Naive thymus-derived CD8-positive, alpha-beta T cell (primary cell): Measurements from ENCODE around the gene IWS1. TPM values are rescaled to one million over a fixed set of nuclear protein-coding genes. Genes with fewer than 3 reads are reported as not detected.
A peak's percentile ranks its signal among the peaks of the same experiment; 100 is the strongest.
"Not testable (repeated sequence)": the region's sequence is repeated elsewhere in the genome, so short reads cannot be mapped to it uniquely, and the experiment has no call there.

Experiments used
- ATAC-seq, 2 donors: fragments of 150-1000 bp; cut with Tn5 transposase in 1 of 2; sonication (Bioruptor Pico), chemical (Tn5 transposase) in 1 of 2; 1 replicate in 1 of 2; 2 replicates in 1 of 2; pipeline ENCODE4 v1.10.0; 2021; ENCODE audit warnings: mild to moderate bottlenecking in 2 of 2, moderate library complexity in 2 of 2
- POLR2A ChIA-PET: fragments of 350-600 bp; sonication (Branson Sonifier 250); formaldehyde crosslinking; loops from one replicate; lab custom pipeline; 2021; ENCODE audit warnings: antibody characterized with exemption; lab: Charles Lee
- DNase-seq, 10 donors: peaks; one replicate each; pipeline versions ENCODE4 v3.0.0 to v3.0.0-alpha.2; 2020 to 2022
- H3K27ac Mint-ChIP-seq, 10 donors: one replicate each; pipeline ENCODE4 v1.8.0; 2020 to 2022; ENCODE audit warnings: mild to moderate bottlenecking in 10 of 10, mixed read lengths in 10 of 10, moderate library complexity in 4 of 10, inconsistent platforms in 1 of 10
- H3K27me3 Mint-ChIP-seq, 5 donors: one replicate each; pipeline ENCODE4 v1.8.0; 2021 to 2022; ENCODE audit warnings: mixed read lengths in 5 of 5
- H3K36me3 Mint-ChIP-seq, 3 donors: one replicate each; pipeline ENCODE4 v1.8.0; 2020 to 2022; ENCODE audit warnings: mixed read lengths in 3 of 3, mild to moderate bottlenecking in 2 of 3, inconsistent platforms in 1 of 3
- H3K4me1 Mint-ChIP-seq, 4 donors: one replicate each; pipeline ENCODE4 v1.8.0; 2021 to 2022; ENCODE audit warnings: mixed read lengths in 4 of 4
- H3K4me3 Mint-ChIP-seq, 10 donors: one replicate each; pipeline ENCODE4 v1.8.0; 2020 to 2022; ENCODE audit warnings: mild to moderate bottlenecking in 10 of 10, mixed read lengths in 10 of 10, moderate library complexity in 6 of 10, inconsistent platforms in 1 of 10
- H3K9me3 Mint-ChIP-seq, 9 donors: one replicate each; pipeline ENCODE4 v1.8.0; 2020 to 2022; ENCODE audit warnings: mixed read lengths in 9 of 9, mild to moderate bottlenecking in 3 of 9, inconsistent platforms in 1 of 9, moderate library complexity in 1 of 9
- polyA plus RNA-seq, 3 donors: library from polyadenylated mRNA; unstranded; fragments of 300-500 nt; fragmentation: Illumina TruSeq; gene quantifications; one replicate each; pipeline ENCODE4 v1.2.3, GENCODE V29; 2021
- total RNA-seq, 8 experiments: library from RNA in 2 of 8; stranded (reverse) in 2 of 8; gene quantifications; one replicate each; pipeline ENCODE4 v1.2.3 and lab custom pipeline; 2021 to 2026

The IWS1 gene
- total and polyA plus RNA-seq, 5 experiments from 2014 or later = 12.4 to 50.7 (median 30.1) TPM

DNA sequence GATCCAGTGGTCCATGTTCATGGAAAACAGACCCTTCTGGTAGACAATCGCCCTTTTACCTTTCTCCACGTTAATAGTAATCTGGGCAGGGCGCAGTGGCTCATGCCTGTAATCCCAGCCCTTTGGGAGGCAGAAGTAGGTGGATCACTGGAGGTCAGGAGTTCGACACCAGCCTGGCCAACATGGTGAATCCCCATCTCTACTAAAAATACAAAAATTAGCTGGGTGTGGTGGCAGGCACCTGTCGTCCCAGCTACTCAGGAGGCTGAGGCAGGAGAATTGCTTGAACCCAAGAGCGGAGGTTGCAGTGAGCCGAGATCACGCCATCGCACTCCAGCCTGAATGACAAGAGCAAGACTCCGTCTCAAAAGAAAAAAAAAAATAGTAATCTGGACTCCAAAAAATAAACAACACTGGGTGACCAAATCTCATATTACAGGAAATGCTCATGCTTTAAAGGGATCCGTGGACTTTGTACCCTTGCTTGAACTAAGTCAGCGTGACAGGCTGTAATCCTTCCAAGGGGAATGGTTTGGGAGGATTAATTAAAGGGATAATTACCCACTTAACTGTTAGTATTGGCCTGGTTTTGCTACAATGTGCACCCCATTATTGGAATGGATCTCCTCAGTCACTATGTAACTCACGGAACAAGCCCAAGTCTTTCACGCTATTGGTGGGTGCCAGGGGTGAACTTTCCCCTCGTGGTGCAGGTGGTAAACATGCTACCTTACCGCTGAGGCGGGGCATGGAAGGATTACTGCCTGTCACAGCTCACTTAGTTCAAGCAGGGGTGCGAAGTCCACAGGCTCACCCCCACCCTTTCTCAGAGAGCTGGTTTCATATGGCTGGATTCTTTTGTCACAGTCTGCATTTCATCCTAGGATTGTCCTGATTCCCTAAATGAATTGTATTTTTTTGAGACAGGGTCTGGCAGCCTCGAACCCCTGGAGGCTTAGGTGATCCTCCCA is 71.4 kb downstream of the IWS1 start:
- POLR2A ChIA-PET = no interaction called here
- Mint-ChIP-seq H3K9me3 (no peaks in the 10 kb centered on the region), H3K27me3 (no peaks in the 10 kb centered on the region), H3K36me3 (peaks cover 10 to 45% (median 16%) of the 10 kb centered on the region in 3 donors), H3K4me3 (no peak overlapping the region), H3K27ac (no peak overlapping the region), H3K4me1 (peaks cover 0 to 4% (median 2%) of the 10 kb centered on the region in 4 donors)
- ATAC-seq (no peak), DNase-seq (no peak)

DNA sequence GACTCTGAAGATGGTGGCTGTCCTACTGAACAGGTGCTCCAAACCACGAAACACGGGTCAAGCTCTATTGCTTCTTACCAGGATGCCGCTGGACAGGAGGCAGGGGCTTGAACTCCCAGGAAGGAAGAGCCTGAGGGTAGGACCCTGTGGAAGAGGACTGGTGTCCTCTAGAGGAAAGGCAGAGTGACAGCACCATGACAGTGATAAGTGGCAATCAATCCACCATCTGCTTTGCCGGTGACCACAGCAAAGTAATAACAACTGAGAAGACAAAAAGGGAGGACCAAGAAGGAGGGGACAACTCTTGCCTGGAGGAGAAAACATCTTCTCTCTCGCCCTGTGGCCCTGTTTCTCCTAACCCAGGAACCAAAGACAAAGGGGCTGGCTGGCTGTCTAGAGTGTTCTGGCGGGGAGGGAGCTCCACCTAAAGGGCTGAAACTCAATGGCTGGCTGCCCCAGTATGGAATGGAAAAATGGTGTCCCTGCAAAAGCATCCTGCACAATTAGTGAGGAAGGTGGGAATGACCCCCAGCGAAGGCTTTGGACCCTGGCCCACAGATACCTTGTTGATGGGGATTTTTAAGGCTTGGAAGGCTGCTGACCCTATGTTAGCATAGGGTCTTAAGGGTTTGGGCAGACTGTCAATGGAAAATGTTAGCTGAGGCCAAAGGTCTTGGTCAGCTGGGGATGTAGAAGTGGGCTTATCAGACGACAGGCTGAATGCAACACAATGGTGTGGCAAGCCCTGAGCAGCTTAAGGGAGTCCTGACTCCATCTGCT is 72.7 kb downstream of the IWS1 start:
- H3K27ac Mint-ChIP-seq = peak overlapping the region in 1 of 10 donors; percentile 24
- POLR2A ChIA-PET = no interaction called here
- no peak overlapping the region for H3K4me3 Mint-ChIP-seq
- H3K4me1 Mint-ChIP-seq = peaks cover 0 to 4% (median 2%) of the 10 kb centered on the region in 4 donors
- no peaks in the 10 kb centered on the region for H3K27me3 Mint-ChIP-seq
- ATAC-seq (no peak), DNase-seq (no peak)
- no peaks in the 10 kb centered on the region for H3K9me3 Mint-ChIP-seq
- H3K36me3 Mint-ChIP-seq = peaks cover 16 to 48% (median 25%) of the 10 kb centered on the region in 3 donors

DNA sequence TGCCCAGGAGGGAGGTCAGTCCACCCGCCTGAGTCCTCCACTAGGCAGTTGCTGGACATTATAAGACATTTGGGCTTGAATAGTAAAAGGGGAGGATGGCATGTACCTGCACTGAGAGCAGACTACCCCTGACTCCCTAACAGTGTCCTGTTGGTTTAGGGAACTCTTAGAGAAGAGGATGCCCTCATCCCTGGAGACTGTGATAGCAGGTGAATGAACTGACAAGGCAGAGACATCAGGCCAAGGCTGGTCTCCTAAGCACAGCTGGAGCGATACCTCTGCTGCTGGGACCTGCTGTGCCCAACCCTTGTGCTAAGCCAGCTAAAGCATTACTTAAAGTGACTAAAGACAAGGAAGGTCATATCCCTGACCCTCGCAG is 73.3 kb downstream of the IWS1 start:
- Mint-ChIP-seq H3K4me1 (peaks cover 0 to 4% (median 1%) of the 10 kb centered on the region in 4 donors), H3K36me3 (peaks cover 16 to 51% (median 29%) of the 10 kb centered on the region in 3 donors), H3K27ac (no peak overlapping the region), H3K9me3 (peaks cover 0 to 4% (median 0%) of the 10 kb centered on the region in 9 donors), H3K27me3 (no peaks in the 10 kb centered on the region), H3K4me3 (no peak overlapping the region)
- POLR2A ChIA-PET = no interaction called here
- DNase-seq (no peak), ATAC-seq (no peak)

DNA sequence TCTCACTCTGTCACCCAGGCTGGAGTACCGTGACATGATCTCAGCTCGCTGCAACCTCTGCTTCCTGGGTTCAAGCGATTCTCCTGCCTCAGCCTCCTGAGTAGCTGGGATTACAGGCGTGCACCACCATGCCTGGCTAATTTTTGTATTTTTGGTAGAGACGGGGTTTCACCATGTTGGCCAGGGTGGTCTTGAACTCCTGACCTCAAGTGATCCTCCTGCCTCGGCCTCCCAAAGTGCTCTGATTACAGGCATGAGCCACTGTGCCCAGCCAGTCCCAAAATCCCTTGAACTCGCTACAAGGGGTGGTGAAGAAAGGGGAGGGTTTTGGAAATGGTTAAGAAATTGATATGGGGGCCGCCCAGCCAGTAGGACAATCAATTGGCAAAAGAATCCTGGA is 73.9 kb downstream of the IWS1 start:
- H3K4me3 Mint-ChIP-seq, DNase-seq, ATAC-seq, H3K4me1 Mint-ChIP-seq, H3K27ac Mint-ChIP-seq, H3K27me3 Mint-ChIP-seq, POLR2A ChIA-PET: not testable (repeated sequence)
- Mint-ChIP-seq H3K9me3 (peaks cover 0 to 10% (median 2%) of the 10 kb centered on the region in 9 donors), H3K36me3 (peaks cover 16 to 47% (median 29%) of the 10 kb centered on the region in 3 donors)

DNA sequence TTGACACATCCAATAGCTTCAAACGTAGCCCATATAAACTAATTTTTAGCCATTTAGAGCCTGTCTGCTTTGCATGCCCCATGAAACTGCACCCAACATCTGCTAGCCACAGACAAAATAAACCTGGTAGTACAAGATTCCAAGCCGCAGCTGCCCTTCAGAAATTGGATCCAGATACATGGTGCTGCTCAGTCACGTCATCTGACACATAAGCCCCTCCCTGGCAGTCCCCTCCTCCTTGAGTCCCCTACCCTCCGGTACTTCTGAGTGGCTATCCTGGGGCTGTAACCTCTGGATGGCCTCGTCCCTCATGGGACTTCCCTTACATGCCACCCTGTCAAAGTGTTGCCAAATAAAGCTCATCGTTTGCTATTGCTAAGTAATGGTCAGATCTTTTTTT is 74.3 kb downstream of the IWS1 start:
- no peaks in the 10 kb centered on the region for H3K27me3 Mint-ChIP-seq
- ATAC-seq = no peak
- no peak overlapping the region for H3K27ac Mint-ChIP-seq
- H3K4me1 Mint-ChIP-seq = peaks cover 0 to 1% (median 0%) of the 10 kb centered on the region in 4 donors
- H3K4me3 Mint-ChIP-seq = no peak overlapping the region
- DNase-seq = no peak
- POLR2A ChIA-PET = no interaction called here
- peaks cover 21 to 43% (median 29%) of the 10 kb centered on the region in 3 donors for H3K36me3 Mint-ChIP-seq
- peaks cover 0 to 15% (median 2%) of the 10 kb centered on the region in 9 donors for H3K9me3 Mint-ChIP-seq

DNA sequence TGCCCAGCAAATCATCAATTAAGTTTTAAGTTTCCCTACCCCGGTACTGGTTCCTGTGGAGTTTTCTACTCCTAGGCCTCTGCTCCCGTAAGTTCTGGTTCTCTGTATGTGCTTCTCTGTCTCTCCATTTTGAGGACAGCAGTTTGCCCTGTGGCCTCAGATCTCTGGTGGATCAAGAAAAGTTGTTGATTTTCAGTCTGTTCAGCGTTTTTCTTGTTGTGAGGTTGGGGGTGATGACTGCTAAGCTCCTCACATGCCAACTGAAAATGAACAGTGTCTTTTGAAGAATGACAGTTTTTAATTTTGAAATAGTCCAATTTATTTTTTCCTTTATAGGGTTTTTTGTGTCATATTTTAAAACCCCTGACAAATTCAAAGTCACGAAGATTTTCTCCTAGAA is 76.4 kb downstream of the IWS1 start:
- Mint-ChIP-seq H3K4me3 (no peak overlapping the region), H3K9me3 (peaks cover 3 to 33% (median 8%) of the 10 kb centered on the region in 9 donors), H3K27ac (no peak overlapping the region), H3K36me3 (peaks cover 19 to 25% (median 22%) of the 10 kb centered on the region in 3 donors), H3K27me3 (peaks cover 0 to 2% (median 0%) of the 10 kb centered on the region in 5 donors), H3K4me1 (peaks cover 0 to 1% (median 0%) of the 10 kb centered on the region in 4 donors)
- no peak for ATAC-seq
- POLR2A ChIA-PET = no interaction called here
- no peak for DNase-seq

DNA sequence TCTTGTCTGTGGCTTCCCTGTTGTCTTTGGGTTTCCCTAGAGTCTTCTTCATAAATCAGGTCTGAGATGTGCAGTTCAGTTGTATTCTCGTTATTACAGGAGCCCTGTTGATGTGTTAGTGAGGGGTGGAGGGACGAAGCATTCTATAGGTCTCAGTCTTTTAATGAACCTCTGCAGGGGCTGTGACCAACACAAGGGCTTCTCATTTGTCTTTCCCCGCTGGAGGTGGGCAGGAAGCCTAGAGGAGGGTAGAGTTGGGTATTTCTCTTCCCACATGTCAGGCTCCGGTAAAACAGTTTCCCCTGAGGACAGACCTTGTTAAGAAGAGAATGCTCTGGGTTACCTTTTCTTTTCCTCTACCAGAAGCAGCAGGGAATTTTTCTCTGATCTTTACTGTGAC is 76.9 kb downstream of the IWS1 start:
- DNase-seq = no peak
- Mint-ChIP-seq H3K27me3 (peaks cover 0 to 2% (median 0%) of the 10 kb centered on the region in 5 donors), H3K36me3 (peaks cover 21 to 22% (median 22%) of the 10 kb centered on the region in 3 donors), H3K9me3 (peaks cover 4 to 37% (median 11%) of the 10 kb centered on the region in 9 donors), H3K4me1 (peaks cover 0 to 1% (median 0%) of the 10 kb centered on the region in 4 donors), H3K27ac (no peak overlapping the region), H3K4me3 (no peak overlapping the region)
- no peak for ATAC-seq
- POLR2A ChIA-PET = no interaction called here

DNA sequence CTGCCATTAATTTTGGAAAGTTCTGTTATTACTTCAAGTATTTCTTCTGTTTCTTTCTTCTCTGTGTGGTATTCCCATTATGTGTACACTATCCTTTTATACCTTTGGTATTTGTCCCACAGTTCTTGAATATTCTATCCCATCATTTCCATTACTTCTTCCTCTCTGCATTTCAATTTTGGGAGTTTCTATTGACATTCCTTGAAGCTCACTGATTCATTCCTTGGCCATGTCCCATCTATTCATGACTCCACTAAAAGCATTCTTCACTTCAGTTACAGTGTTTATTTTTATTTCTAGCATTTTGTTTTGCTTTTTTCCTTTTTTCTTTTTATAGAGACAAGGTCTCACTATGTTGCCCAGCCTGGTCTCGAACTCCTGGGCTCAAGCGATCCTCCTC is 77.8 kb downstream of the IWS1 start:
- Mint-ChIP-seq H3K9me3 (peaks cover 5 to 46% (median 18%) of the 10 kb centered on the region in 9 donors), H3K4me1 (peaks cover 0 to 1% (median 0%) of the 10 kb centered on the region in 4 donors), H3K4me3 (no peak overlapping the region), H3K36me3 (peaks cover 21 to 24% (median 22%) of the 10 kb centered on the region in 3 donors), H3K27me3 (peaks cover 0 to 2% (median 0%) of the 10 kb centered on the region in 5 donors), H3K27ac (no peak overlapping the region)
- POLR2A ChIA-PET = no interaction called here
- no peak for DNase-seq
- no peak for ATAC-seq

DNA sequence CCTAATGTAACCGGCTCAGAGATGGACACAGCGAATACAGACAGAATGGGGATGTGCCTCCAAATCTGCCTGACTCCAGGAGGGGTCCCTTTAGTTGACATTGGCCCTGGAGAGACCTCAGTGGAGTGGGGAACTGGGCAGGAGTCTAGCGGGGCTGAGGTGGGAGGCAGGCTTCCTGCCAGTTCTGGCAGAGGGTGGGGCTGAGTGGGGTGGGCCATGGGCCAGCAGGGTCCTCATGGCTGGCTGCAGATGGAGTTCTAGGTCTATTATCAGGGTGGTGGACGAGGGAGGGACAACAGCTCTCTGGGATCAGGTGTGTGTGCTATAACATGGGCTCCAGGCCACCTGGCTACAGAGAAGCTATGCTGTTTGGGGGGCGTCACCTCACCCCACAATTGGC is 86.9 kb downstream of the IWS1 start:
- no peak for ATAC-seq
- Mint-ChIP-seq H3K4me1 (no peaks in the 10 kb centered on the region), H3K36me3 (peaks cover 0 to 17% (median 6%) of the 10 kb centered on the region in 3 donors), H3K9me3 (peaks cover 0 to 42% (median 10%) of the 10 kb centered on the region in 9 donors), H3K27me3 (no peaks in the 10 kb centered on the region), H3K27ac (no peak overlapping the region), H3K4me3 (no peak overlapping the region)
- DNase-seq = no peak
- POLR2A ChIA-PET = no interaction called here

DNA sequence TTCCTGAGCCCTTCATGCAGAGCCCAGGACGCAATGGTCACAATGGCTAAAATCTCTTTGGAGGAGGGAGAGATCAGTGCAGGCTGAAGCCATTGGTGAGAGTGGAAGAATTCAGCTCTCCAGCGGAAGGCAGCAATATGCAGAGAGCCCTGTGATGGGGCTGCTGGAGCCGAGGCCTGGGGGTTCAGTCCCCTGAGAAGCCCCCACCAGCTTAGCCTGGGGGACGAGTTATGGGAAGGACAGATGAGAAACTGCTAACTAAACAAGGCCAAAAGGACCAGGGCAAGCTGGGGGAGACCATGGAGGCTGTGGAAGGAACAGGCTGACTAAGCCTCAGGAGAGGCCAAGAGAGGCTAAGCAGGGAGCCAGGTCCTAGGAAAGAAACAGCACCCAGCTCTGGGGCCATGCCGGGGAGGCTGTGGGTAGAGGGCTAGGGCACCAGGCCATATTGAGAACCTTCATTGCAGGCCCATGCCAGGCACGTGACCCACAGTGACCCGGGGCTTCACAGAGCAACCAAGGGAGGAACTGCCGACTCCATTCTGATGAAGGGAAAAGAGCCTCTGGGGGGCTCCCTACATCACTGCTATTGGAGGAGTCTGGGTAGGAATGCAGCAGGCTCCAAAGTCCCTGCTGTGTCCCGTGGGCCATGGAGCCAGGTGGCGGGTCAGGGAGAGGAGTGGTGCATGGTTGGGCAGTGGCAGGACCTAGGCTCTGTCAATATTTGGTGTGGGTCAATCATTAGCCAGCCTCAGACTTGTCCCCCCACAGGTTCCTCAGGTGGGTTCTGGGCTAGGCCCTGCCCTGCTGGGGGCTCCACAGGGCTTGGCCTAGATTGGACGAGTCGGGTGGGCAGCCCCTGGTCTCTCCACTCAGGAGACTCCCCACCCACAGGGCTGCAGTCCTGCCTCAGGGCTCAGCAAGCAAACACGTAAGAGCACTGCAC is 88.2 kb downstream of the IWS1 start:
- Mint-ChIP-seq H3K4me1 (no peaks in the 10 kb centered on the region), H3K27me3 (no peaks in the 10 kb centered on the region), H3K36me3 (peaks cover 0 to 16% (median 4%) of the 10 kb centered on the region in 3 donors), H3K27ac (no peak overlapping the region), H3K4me3 (peak overlapping the region in 1 of 10 donors; percentile 12), H3K9me3 (peaks cover 0 to 31% (median 10%) of the 10 kb centered on the region in 9 donors)
- DNase-seq (no peak), ATAC-seq (no peak)
- POLR2A ChIA-PET = no interaction called here

DNA sequence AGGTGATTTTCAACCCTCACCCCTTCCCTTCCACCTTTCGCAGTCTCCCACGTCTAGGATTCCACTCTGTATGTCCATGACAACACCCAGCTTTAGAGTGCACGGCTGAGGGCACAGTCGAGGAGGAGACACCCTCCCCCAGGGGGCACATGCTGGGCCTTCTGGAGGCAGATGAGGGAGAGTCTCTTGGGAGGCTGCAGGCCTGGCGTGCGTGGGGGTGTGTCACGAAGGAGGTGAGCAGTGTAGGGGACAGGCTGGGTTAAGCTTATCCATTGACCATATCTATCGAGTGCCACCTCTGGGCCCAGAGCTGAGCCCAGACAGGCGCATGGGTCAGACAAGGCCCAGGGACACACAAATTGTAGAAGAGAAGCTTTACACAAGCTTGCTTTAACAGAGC is 89.2 kb downstream of the IWS1 start:
- DNase-seq (no peak), ATAC-seq (no peak)
- Mint-ChIP-seq H3K27ac (no peak overlapping the region), H3K36me3 (peaks cover 0 to 9% (median 6%) of the 10 kb centered on the region in 3 donors), H3K27me3 (no peaks in the 10 kb centered on the region), H3K4me3 (no peak overlapping the region), H3K4me1 (no peaks in the 10 kb centered on the region), H3K9me3 (peaks cover 0 to 26% (median 8%) of the 10 kb centered on the region in 9 donors)
- POLR2A ChIA-PET = no interaction called here

DNA sequence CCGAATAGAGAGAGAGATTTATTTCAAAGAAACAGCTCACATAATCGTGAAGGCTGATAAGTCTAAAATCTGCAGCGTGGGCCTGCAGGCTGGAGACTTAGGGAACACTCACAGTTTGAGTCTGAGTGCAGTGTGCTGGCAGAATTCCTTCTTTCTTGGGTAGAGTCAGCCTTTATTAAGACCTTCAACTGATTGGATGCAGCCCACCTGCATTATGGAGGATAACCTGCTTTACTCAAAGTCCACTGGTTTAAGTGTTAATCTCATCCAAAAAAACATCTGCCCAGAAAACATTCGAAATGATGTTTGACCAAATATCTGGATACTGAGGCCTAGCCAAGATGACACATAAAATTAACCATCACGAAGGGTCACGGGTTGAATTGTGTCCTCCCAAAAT is 91.8 kb downstream of the IWS1 start:
- H3K9me3 Mint-ChIP-seq = peaks cover 0 to 10% (median 0%) of the 10 kb centered on the region in 9 donors
- peaks cover 0 to 3% (median 0%) of the 10 kb centered on the region in 3 donors for H3K36me3 Mint-ChIP-seq
- POLR2A ChIA-PET = no interaction called here
- no peaks in the 10 kb centered on the region for H3K4me1 Mint-ChIP-seq
- H3K27me3 Mint-ChIP-seq = no peaks in the 10 kb centered on the region
- no peak overlapping the region for H3K4me3 Mint-ChIP-seq
- H3K27ac Mint-ChIP-seq = no peak overlapping the region
- DNase-seq (no peak), ATAC-seq (no peak)
